MCF 10A (cell line): ENCODE results near the gene USP6NL. TPM values are rescaled to one million over a fixed set of nuclear protein-coding genes. Genes with fewer than 3 reads are reported as not detected.

Experiments
- BruUV-seq: library from RNA; stranded (reverse); fragments of 400-500 nt; replicated peaks from 2 replicates; lab custom pipeline; 2021; lab: Mats Ljungman, UMichigan
- CTCF ChIA-PET: fragments of 300-600 bp; sonication (Branson Sonifier 250); formaldehyde crosslinking; extraction: SDS; loops from one replicate; lab custom pipeline; 2021; ENCODE audit warnings: antibody characterized with exemption, inconsistent platforms; lab: Yijun Ruan, JAX
- POLR2A ChIA-PET: fragments of 300-600, 350-650 bp; sonication (Branson Sonifier 250); formaldehyde crosslinking; extraction: SDS; loops from one replicate; lab custom pipeline; 2020; ENCODE audit warnings: antibody characterized with exemption, inconsistent platforms; lab: Yijun Ruan, JAX
- DNase-seq: peaks from one replicate; pipeline ENCODE4 v3.0.0-alpha.2; 2018; ENCODE audit not compliant: unreplicated experiment
- H3K27ac Mint-ChIP-seq: one replicate; pipeline ENCODE4 v1.8.0; 2022; ENCODE audit warnings: mild to moderate bottlenecking, low read depth, mixed read lengths; ENCODE audit not compliant: unreplicated experiment
- H3K27me3 Mint-ChIP-seq: one replicate; pipeline ENCODE4 v1.8.0; 2022; ENCODE audit warnings: mixed read lengths; ENCODE audit not compliant: insufficient read depth, unreplicated experiment
- H3K36me3 Mint-ChIP-seq: one replicate; pipeline ENCODE4 v1.8.0; 2022; ENCODE audit warnings: mild to moderate bottlenecking, moderate library complexity, mixed read lengths; ENCODE audit not compliant: insufficient read depth, unreplicated experiment
- H3K4me1 Mint-ChIP-seq: one replicate; pipeline ENCODE4 v1.8.0; 2022; ENCODE audit warnings: mixed read lengths; ENCODE audit not compliant: insufficient read depth, unreplicated experiment
- H3K4me3 Mint-ChIP-seq: one replicate; pipeline ENCODE4 v1.8.0; 2022; ENCODE audit warnings: mild to moderate bottlenecking, moderate library complexity, mixed read lengths; ENCODE audit not compliant: unreplicated experiment
- H3K9me3 Mint-ChIP-seq: one replicate; pipeline ENCODE4 v1.8.0; 2022; ENCODE audit warnings: mixed read lengths; ENCODE audit not compliant: unreplicated experiment
- intact Hi-C: fragments of 100-400 bp; cut with micrococcal nuclease; formaldehyde crosslinking; loops from 2 replicates; pipeline ENCODE4 v1.14.1; 2022
- total RNA-seq: library from RNA; stranded (reverse); gene quantifications from 2 replicates; pipeline ENCODE4 v1.2.3, GENCODE V29; 2022
- TF ChIP-seq, protein P1 (sequence below): fragments of 200-600 bp; IDR thresholded peaks from one replicate; pipeline ENCODE4 v1.8.0; 2022; ENCODE audit warnings: antibody characterized with exemption, mild to moderate bottlenecking; ENCODE audit not compliant: unreplicated experiment

USP6NL gene
- total RNA-seq, 1 experiment from 2014 or later, result 19.2 TPM

- no TSS peak for BruUV-seq
- H3K36me3 Mint-ChIP-seq, result peaks cover 7% of the 10 kb centered on the region
- H3K4me1 Mint-ChIP-seq, result no peaks in the 10 kb centered on the region
- no peaks in the 10 kb centered on the region for H3K9me3 Mint-ChIP-seq
- H3K4me3 Mint-ChIP-seq, result no peak overlapping the region
- ChIA-PET POLR2A (no interaction called here), CTCF (no interaction called here)
- TF ChIP-seq, protein P1, sequence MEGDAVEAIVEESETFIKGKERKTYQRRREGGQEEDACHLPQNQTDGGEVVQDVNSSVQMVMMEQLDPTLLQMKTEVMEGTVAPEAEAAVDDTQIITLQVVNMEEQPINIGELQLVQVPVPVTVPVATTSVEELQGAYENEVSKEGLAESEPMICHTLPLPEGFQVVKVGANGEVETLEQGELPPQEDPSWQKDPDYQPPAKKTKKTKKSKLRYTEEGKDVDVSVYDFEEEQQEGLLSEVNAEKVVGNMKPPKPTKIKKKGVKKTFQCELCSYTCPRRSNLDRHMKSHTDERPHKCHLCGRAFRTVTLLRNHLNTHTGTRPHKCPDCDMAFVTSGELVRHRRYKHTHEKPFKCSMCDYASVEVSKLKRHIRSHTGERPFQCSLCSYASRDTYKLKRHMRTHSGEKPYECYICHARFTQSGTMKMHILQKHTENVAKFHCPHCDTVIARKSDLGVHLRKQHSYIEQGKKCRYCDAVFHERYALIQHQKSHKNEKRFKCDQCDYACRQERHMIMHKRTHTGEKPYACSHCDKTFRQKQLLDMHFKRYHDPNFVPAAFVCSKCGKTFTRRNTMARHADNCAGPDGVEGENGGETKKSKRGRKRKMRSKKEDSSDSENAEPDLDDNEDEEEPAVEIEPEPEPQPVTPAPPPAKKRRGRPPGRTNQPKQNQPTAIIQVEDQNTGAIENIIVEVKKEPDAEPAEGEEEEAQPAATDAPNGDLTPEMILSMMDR, result no peak
- no peak overlapping the region for H3K27ac Mint-ChIP-seq
- intact Hi-C loops, result no loop called here
- H3K27me3 Mint-ChIP-seq, result no peaks in the 10 kb centered on the region
- DNase-seq, result no peak
These were observed 120.4 kb downstream of the USP6NL start for GRCh38 chr10:11491087-11491486.

GRCh38 chr10:11489591-11489990 is 121.9 kb downstream of the USP6NL start:
- no peaks in the 10 kb centered on the region for H3K4me1 Mint-ChIP-seq
- TF ChIP-seq, protein P1, result no peak
- ChIA-PET POLR2A (interaction anchor here (0.6 kb wide), 1 partner anchor 17 kb away, joined by 3 read pairs; no protein-coding TSS in a partner anchor), CTCF (interaction anchor here (0.6 kb wide), 1 partner anchor 1784 kb away, joined by 3 read pairs; no protein-coding TSS in a partner anchor)
- BruUV-seq, result no TSS peak
- H3K9me3 Mint-ChIP-seq, result no peaks in the 10 kb centered on the region
- DNase-seq, result no peak
- H3K4me3 Mint-ChIP-seq, result no peak overlapping the region
- intact Hi-C loops, result no loop called here
- H3K27me3 Mint-ChIP-seq, result no peaks in the 10 kb centered on the region
- peaks cover 9% of the 10 kb centered on the region for H3K36me3 Mint-ChIP-seq
- H3K27ac Mint-ChIP-seq, result no peak overlapping the region

GRCh38 chr10:11488126-11488525 is 123.3 kb downstream of the USP6NL start:
- CTCF ChIA-PET, result no interaction called here

More at GRCh38 chr10:11488126-11488525, 123.3 kb downstream of the USP6NL start:
- Mint-ChIP-seq H3K27me3 (no peaks in the 10 kb centered on the region), H3K36me3 (peaks cover 14% of the 10 kb centered on the region), H3K27ac (no peak overlapping the region), H3K9me3 (no peaks in the 10 kb centered on the region), H3K4me3 (no peak overlapping the region), H3K4me1 (no peaks in the 10 kb centered on the region)
- TF ChIP-seq, protein P1, result no peak
- POLR2A ChIA-PET, result interaction anchor here (0.6 kb wide), 1 partner anchor 11 kb away, joined by 3 read pairs; no protein-coding TSS in a partner anchor
- no TSS peak for BruUV-seq
- peak; percentile 17 for DNase-seq
- intact Hi-C loops, result no loop called here
